Transverse colon (tissue), 4 donors: ENCODE results near the gene CFAP92.

Experiments used
- POLR2A ChIP-seq: fragments of 450-650 bp; IDR thresholded peaks from one replicate; pipeline ENCODE4 v1.6.1; 2016; ENCODE audit warnings: antibody characterized with exemption, mild to moderate bottlenecking, moderate library complexity
- POLR2AphosphoS5 ChIP-seq, 3 donors: sonication (generic); formaldehyde crosslinking; IDR thresholded peaks; one replicate each; pipeline ENCODE4 v1.6.1; 2016; ENCODE audit warnings: antibody characterized with exemption in 3 of 3
- TF ChIP-seq, protein P1 (sequence below), 5 experiments: fragments of 200-600 bp in 3 of 5; fragments of 450-650 bp in 2 of 5; sonication (generic) in 3 of 5; IDR thresholded peaks; 1 replicate in 2 of 5; 2 replicates in 3 of 5; pipeline ENCODE4 v1.5.1; 2016 to 2017; ENCODE audit warnings: antibody characterized with exemption in 5 of 5, inconsistent platforms in 3 of 5, mild to moderate bottlenecking in 2 of 5, moderate library complexity in 1 of 5

DNA sequence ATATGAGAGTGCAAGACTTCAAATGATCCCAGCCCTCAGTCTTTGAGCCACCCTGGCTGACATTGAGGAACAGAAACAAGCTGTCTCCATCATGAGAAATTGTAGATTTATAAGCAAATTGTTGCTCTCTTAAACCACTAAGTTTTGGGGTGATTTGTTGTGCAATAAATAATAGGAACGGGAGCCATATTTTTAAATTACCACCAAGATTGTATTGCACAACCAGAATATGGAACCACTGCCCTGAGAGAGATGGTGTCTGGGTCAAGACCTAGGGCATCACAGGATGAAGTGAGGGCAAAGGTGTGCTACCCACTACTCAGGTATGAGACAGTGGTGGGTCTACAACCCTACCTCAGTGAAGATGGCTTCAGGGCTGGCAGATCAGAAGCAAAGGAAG, 2.3 kb upstream of the CFAP92 start:
- TF ChIP-seq, protein P1, sequence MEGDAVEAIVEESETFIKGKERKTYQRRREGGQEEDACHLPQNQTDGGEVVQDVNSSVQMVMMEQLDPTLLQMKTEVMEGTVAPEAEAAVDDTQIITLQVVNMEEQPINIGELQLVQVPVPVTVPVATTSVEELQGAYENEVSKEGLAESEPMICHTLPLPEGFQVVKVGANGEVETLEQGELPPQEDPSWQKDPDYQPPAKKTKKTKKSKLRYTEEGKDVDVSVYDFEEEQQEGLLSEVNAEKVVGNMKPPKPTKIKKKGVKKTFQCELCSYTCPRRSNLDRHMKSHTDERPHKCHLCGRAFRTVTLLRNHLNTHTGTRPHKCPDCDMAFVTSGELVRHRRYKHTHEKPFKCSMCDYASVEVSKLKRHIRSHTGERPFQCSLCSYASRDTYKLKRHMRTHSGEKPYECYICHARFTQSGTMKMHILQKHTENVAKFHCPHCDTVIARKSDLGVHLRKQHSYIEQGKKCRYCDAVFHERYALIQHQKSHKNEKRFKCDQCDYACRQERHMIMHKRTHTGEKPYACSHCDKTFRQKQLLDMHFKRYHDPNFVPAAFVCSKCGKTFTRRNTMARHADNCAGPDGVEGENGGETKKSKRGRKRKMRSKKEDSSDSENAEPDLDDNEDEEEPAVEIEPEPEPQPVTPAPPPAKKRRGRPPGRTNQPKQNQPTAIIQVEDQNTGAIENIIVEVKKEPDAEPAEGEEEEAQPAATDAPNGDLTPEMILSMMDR (IDR thresholded peaks at IDR 0.05) = no peak
- TF ChIP-seq POLR2AphosphoS5 (IDR thresholded peaks at IDR 0.05) (no peak), POLR2A (no peak)
